ENCODE results near the gene SYT7.
"Not testable (repeated sequence)": the region's sequence is repeated elsewhere in the genome, so short reads cannot be mapped to it uniquely, and the experiment has no call there.

- not testable (repeated sequence) for TF ChIP-seq RXRA (IDR thresholded peaks at IDR 0.05; ENCODE audit: insufficient read depth, low read depth, low read length); CTCF (IDR thresholded peaks at IDR 0.05; ENCODE audit: control extremely low read depth in 1 of 3, insufficient read depth in 1 of 3, low read depth in 1 of 3, low read length in 3 of 3)
Measured at GRCh38 chr11:61467602-61468001, 113.3 kb downstream of the SYT7 start.

All from H1 (cell line).